ENCODE measurements around the gene FLT1.

- no peak for TF ChIP-seq MAX (IDR thresholded peaks at IDR 0.05)
- TF ChIP-seq CTCF (IDR thresholded peaks at IDR 0.05 in 2 of 3, conservative IDR thresholded peaks at IDR 0.05 in 1 of 3; ENCODE audit: borderline replicate concordance in 1 of 3, insufficient read depth in 1 of 3, low read depth in 2 of 3, low read length in 2 of 3) = no peak
- no peak for TF ChIP-seq POLR2A (IDR thresholded peaks at IDR 0.05; ENCODE audit: borderline replicate concordance, extremely low read depth, insufficient read depth, insufficient read length)
- TF ChIP-seq EZH2 (IDR thresholded peaks at IDR 0.05) = no peak
Observed at GRCh38 chr13:28385362-28385761, 109.6 kb downstream of the FLT1 start.
